Gastroesophageal sphincter (tissue), 3 donors: ENCODE data around the gene SRSF1.

Source experiments
- EP300 ChIP-seq: sonication (generic); formaldehyde crosslinking; IDR thresholded peaks from one replicate; pipeline ENCODE4 v1.6.1; 2017; ENCODE audit warnings: antibody characterized with exemption, mild to moderate bottlenecking
- POLR2A ChIP-seq, 2 donors: fragments of 450-650 bp; IDR thresholded peaks; one replicate each; pipeline ENCODE4 v1.6.1; 2017; ENCODE audit warnings: antibody characterized with exemption in 2 of 2, mild to moderate bottlenecking in 2 of 2, moderate library complexity in 1 of 2
- POLR2AphosphoS5 ChIP-seq: sonication (generic); formaldehyde crosslinking; IDR thresholded peaks from one replicate; pipeline ENCODE4 v1.6.1; 2017; ENCODE audit warnings: antibody characterized with exemption
- TF ChIP-seq, protein P1 (sequence below), 4 experiments: fragments of 200-600 bp in 2 of 4; fragments of 450-650 bp in 2 of 4; sonication (generic) in 1 of 4; IDR thresholded peaks; one replicate each; pipeline ENCODE4 v1.5.1; 2017 to 2019; ENCODE audit warnings: antibody characterized with exemption in 4 of 4, mild to moderate bottlenecking in 2 of 4, moderate library complexity in 2 of 4

DNA sequence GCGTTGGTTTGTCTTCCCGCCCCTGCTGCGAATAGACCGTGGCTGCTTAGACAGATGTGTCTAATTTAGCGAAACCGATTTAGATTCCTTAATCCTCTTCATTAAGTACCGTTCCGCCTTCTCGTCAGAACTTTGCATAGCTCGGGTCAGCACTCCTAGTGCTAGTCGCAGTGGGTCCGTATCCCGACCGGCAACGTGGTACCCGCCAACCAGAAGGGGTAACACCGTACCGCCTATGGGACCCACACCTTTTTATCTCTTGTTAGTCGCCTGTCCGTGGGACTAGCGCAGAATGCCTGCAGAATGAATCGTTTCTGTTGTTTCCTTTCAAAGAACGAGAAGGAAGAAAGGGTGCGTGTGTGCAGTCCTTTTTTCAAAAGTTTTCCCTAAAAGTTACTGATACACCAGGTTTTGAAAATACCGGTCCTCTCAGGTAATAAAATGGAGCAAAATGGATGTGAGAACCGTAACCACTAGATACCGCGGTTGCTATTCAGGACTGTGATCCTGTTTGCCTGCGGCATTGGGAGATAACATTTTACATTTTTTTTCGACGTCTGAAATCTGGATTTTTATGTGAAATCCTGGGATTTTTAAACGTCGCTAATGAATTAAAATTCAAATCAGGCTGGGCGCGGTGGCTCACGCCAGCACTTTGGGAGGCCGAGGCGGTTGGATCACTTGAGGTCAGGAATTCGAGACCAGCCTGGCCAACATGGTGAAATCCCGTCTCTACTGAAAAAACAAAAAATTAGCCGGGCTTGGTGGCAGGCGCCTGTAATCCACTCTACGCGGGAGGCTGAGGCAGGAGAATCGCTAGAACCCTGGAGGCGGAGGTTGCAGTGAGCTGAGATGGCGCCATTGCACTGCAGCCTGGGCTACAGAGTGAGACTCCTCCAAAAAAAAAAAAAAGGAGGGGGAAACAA lies 998 bp upstream of the SRSF1 start:
- TF ChIP-seq, protein P1, sequence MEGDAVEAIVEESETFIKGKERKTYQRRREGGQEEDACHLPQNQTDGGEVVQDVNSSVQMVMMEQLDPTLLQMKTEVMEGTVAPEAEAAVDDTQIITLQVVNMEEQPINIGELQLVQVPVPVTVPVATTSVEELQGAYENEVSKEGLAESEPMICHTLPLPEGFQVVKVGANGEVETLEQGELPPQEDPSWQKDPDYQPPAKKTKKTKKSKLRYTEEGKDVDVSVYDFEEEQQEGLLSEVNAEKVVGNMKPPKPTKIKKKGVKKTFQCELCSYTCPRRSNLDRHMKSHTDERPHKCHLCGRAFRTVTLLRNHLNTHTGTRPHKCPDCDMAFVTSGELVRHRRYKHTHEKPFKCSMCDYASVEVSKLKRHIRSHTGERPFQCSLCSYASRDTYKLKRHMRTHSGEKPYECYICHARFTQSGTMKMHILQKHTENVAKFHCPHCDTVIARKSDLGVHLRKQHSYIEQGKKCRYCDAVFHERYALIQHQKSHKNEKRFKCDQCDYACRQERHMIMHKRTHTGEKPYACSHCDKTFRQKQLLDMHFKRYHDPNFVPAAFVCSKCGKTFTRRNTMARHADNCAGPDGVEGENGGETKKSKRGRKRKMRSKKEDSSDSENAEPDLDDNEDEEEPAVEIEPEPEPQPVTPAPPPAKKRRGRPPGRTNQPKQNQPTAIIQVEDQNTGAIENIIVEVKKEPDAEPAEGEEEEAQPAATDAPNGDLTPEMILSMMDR (IDR thresholded peaks at IDR 0.05), result no peak
- TF ChIP-seq POLR2AphosphoS5 (no peak), POLR2A (IDR thresholded peaks at IDR 0.05) (no peak), EP300 (no peak)
